ENCODE results near the gene CLIP2.

The CLIP2 gene

GRCh38 chr7:74263399-74264120, 25.6 kb upstream of the CLIP2 start:
- no peak for DNase-seq (ENCODE audit: low spot score)
- no peak for TF ChIP-seq CTCF (IDR thresholded peaks at IDR 0.05; ENCODE audit: extremely low read depth, missing control alignments)

- no peak for TF ChIP-seq CTCF (IDR thresholded peaks at IDR 0.05; ENCODE audit: extremely low read depth, missing control alignments)
- no peak for DNase-seq (ENCODE audit: low spot score)
Measured at GRCh38 chr7:74266191-74266963, 22.8 kb upstream of the CLIP2 start.

- DNase-seq (ENCODE audit: low spot score): no peak
- no peak for TF ChIP-seq CTCF (IDR thresholded peaks at IDR 0.05; ENCODE audit: extremely low read depth, missing control alignments)
Measured at GRCh38 chr7:74267756-74268565, 21.2 kb upstream of the CLIP2 start.

DNA sequence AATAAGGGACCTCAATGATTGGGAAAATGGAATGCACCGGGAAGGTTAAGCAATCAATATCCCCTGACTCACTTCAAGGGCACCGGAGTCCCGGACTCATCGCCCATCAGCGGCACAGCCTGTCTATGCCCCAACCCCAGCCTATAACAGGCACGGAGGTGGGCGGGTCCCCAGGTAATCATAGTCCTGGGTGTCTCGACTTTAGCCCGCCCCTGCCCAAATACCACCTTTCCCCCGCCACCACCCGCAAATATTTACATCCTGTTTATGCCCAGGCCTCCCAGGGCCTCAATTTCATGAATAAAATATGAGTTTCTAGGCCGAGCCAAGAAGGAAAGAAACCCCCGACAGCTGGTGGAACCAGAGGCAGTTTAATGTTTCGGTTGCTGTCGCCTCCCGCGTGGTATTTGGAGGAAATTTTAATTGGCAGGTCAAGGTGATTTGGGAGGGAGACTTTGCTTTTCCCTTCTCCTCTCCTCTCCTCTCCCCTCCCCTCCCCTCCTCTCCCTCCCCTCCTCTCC, 19.4 kb upstream of the CLIP2 start:
- TF ChIP-seq CTCF (IDR thresholded peaks at IDR 0.05; ENCODE audit: extremely low read depth, missing control alignments): no peak
- peak; percentile 72 for DNase-seq (ENCODE audit: low spot score)

GRCh38 chr7:74271742-74272141, 17.5 kb upstream of the CLIP2 start:
- no peak for DNase-seq (ENCODE audit: low spot score)
- no peak for TF ChIP-seq CTCF (IDR thresholded peaks at IDR 0.05; ENCODE audit: extremely low read depth, missing control alignments)

DNA sequence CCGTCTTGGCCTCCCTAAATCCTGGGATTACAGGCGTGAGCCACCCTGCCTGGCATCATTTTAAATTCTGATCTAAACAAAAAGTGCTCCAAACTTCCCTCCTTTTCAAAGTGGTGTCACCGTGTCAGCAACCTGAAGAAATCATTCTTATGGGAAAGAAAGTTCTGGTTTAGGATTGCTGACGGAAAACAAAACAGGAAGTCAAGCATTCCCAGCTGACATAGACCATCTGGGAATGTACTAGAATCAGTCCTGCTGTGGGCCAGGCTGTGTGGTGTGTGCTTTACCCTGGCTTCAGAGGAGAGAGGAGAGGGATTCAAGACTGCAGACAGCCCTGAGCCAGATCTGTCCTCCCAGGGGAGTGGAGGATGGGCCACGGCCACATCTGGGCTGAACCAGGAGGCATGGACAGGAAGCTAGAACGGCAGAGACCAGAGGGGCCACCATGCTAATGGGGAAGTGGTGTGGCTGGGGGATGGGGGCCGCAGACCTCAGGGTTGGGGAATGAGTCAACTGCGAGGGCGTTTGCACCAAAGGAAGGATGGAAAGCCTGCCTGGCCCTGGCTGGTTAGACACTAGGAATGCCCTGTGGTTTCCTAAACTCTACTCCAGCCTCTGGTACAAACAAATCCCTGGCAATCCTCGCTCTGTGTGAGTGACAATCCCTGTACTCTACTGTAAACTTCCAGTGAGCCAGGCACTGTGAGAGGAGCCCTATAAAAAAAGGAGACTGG, 16.7 kb upstream of the CLIP2 start:
- no peak for TF ChIP-seq CTCF (IDR thresholded peaks at IDR 0.05; ENCODE audit: extremely low read depth, missing control alignments)
- DNase-seq (ENCODE audit: low spot score): peak; percentile 85

All from GM20000 (cell line).